SHP77 treated with DMSO at 0.1 percent for 48 hours (cell line): ENCODE results near the gene EFNB2.

Experiments
- DNase-seq: peaks from one replicate; lab custom pipeline; 2025; lab: John Stamatoyannopoulos, UW

The EFNB2 gene

GRCh38 chr13:106484084-106484483 lies 51.4 kb downstream of the EFNB2 start:
- no peak for DNase-seq

GRCh38 chr13:106481919-106482318 lies 53.5 kb downstream of the EFNB2 start:
- no peak for DNase-seq

- no peak for DNase-seq
Observed at GRCh38 chr13:106480351-106480910, 55.0 kb downstream of the EFNB2 start.

- DNase-seq, result no peak
Observed at GRCh38 chr13:106479929-106480328, 55.5 kb downstream of the EFNB2 start.

- DNase-seq, result no peak
Observed at GRCh38 chr13:106478116-106478515, 57.3 kb downstream of the EFNB2 start.

GRCh38 chr13:106477303-106477702 lies 58.2 kb downstream of the EFNB2 start:
- no peak for DNase-seq

- no peak for DNase-seq
Observed at GRCh38 chr13:106475852-106476251, 59.6 kb downstream of the EFNB2 start.

- DNase-seq, result no peak
Observed at GRCh38 chr13:106474912-106475311, 60.5 kb downstream of the EFNB2 start.

- DNase-seq, result no peak
Observed at GRCh38 chr13:106473154-106473553, 62.3 kb downstream of the EFNB2 start.

- DNase-seq, result no peak
Observed at GRCh38 chr13:106472621-106473020, 62.8 kb downstream of the EFNB2 start.

- DNase-seq, result no peak
Observed at GRCh38 chr13:106471957-106472543, 63.4 kb downstream of the EFNB2 start.

- no peak for DNase-seq
Observed at GRCh38 chr13:106470576-106470975, 64.9 kb downstream of the EFNB2 start.

- no peak for DNase-seq
Observed at GRCh38 chr13:106468744-106469590, 66.5 kb downstream of the EFNB2 start.

GRCh38 chr13:106468207-106468606 lies 67.3 kb downstream of the EFNB2 start:
- DNase-seq, result no peak

GRCh38 chr13:106467427-106468122 lies 67.9 kb downstream of the EFNB2 start:
- DNase-seq, result no peak

- DNase-seq, result no peak
Observed at GRCh38 chr13:106466691-106467426, 68.6 kb downstream of the EFNB2 start.

GRCh38 chr13:106464076-106464475 lies 71.4 kb downstream of the EFNB2 start:
- DNase-seq, result no peak

- no peak for DNase-seq
Observed at GRCh38 chr13:106462710-106463109, 72.8 kb downstream of the EFNB2 start.

- DNase-seq, result no peak
Observed at GRCh38 chr13:106455777-106456176, 79.7 kb downstream of the EFNB2 start.

- DNase-seq, result no peak
Observed at GRCh38 chr13:106455190-106455589, 80.3 kb downstream of the EFNB2 start.

- no peak for DNase-seq
Observed at GRCh38 chr13:106453101-106453500, 82.4 kb downstream of the EFNB2 start.

- no peak for DNase-seq
Observed at GRCh38 chr13:106450991-106451390, 84.5 kb downstream of the EFNB2 start.
